ENCODE data around the gene UBE2F.

UBE2F gene

DNA sequence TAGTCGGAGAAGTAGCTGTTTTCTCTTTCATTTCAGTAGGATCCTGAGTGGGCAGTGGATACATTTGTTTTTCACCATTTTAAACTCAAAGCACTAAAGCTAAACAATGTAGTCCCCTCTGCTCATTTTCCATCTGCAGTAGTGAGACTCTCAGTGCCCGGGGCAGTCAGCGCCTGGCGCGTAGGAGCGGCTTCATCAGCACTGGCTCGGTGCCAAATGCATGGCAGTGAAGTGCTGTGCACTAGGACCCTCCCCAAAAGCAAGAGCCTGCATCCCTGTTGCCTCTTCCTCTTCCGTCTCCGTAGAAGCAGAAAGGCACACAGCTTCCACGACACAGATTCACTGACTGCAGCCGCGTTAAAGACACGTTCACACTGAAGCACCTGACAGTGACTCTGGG, 114.3 kb downstream of the UBE2F start:
- DNase-seq (ENCODE audit: low read depth): no peak

DNA sequence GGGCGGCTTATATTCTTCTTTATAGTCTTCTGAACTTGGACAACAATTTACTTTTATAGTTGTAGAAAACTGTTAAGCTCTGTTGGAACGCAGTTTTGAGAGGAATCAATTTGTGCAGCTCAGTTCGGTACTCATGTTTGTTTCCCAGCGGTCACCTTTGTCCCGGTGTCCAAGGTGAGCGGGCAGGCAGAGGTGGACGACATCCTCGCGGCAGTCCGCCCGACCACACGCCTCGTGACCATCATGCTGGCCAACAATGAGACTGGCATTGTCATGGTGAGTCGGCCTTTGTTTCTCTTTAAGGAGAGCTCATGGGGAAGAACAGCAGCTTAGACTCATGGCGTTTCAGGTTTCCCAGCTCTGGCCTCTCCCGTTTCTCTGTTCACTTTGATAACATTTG, 114.7 kb downstream of the UBE2F start:
- DNase-seq (ENCODE audit: low read depth): no peak

DNA sequence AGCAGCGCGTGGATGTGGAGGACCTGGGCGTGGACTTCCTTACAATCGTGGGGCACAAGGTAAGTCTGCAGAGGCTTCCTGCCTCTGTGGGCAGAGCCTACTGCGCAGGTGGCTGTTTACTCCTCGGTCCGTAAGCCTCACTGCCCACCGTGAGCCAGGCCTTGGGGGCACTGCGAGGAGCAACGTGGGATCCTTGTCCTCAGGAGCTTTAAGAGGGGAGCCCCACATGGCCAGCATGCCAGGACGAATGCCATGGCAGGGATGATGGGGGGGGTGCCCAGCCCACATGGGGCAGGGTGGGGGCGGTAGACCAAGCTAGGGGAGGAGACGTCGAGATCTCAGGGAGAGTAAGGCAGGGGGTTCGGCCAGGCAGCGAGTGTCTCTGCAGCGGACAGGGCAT, 115.3 kb downstream of the UBE2F start:
- DNase-seq (ENCODE audit: low read depth): no peak

DNA sequence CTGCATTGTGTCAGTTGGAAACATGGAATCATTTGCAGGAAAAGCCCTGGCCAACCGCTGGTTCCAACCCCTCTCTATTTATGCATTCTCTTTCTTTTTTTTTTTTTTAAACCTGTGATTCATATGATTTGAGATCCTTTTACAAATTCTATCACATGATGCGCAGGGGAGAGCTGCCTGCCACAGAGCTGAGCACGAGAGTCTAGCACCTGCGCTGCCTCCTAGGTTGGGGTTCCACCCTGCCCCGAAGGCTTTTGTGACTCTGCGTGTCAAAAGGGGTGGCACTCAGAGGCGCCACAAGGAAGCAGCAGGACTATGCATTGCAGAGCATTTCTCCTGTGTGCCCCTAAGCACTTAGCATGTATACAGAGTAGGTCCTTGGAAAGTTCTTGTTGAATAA, 116.0 kb downstream of the UBE2F start:
- DNase-seq (ENCODE audit: low read depth): no peak

DNA sequence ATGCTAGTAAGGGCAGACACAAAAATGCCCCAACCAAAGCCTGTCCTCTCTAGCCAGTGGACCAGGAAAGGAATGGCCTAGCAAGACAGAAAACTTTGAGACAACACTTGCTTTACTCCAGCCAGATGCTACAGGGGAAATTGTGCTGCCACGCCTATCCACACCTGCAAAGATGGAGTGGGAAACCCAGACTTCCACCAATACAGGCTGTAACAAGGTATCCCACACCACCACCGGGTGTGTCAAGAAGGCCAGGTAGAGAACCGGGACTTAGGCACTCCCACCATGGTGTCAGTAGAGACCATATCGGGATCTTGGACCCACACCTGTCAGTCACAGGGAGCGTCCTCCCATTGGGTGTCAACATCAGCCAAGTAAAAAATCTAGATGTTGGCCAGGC, 117.1 kb downstream of the UBE2F start:
- no peak for DNase-seq (ENCODE audit: low read depth)

DNA sequence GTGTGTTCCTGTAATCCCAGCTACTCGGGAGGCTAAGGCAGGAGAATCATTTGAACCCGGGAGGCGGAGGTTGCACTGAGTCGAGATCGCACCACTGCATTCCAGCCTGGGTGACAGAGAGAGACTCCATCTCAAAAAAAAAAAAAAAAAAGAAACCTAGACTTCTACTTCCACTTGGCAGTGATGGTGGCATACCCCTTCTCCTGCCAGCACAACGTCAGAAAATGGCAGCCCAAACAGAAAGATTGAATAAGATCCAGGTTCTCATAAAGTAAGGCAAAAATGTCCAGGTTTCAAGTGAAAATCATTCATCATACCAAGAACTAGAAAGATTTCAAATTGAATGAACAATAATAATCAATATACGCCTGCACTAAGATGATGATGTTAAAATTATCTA, 117.9 kb downstream of the UBE2F start:
- no peak for DNase-seq (ENCODE audit: low read depth)

DNA sequence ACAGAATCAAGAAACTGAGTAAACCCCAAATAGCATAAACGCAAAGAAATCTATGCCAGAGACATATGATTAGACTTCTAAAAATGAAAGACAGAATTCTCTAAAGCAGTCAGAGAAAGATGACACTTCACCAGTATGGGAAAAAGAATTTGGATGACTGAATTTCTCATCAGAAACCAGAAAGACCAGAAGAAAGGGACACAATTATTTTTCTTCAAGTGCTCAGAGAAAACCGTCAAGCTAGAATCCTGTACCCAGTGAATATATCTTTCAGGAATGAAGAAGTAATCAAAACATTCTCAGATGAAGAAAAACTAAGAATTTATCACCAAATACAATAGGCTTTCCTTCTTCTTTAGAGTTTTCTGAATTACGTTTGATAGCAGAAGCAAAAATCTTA, 119.1 kb downstream of the UBE2F start:
- DNase-seq (ENCODE audit: low read depth): no peak

DNA sequence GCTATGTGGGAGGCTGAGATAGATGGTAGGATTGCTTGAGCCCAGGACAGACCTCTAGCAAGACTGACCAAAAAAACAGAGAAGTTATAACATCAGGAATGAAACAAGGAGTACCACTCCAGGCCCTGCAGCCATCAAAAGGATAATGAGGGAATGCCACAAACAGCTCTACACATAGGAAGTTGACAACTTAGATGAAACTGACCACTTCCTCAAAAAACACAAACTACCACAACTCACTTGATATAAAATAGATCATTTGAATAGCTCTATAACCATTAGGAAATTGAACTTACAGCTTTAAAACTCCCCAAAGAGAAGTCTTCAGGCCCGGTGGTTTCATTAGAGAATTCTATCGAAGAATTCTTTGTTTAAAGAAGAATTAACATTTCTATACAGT, 120.4 kb downstream of the UBE2F start:
- DNase-seq (ENCODE audit: low read depth): no peak

DNA sequence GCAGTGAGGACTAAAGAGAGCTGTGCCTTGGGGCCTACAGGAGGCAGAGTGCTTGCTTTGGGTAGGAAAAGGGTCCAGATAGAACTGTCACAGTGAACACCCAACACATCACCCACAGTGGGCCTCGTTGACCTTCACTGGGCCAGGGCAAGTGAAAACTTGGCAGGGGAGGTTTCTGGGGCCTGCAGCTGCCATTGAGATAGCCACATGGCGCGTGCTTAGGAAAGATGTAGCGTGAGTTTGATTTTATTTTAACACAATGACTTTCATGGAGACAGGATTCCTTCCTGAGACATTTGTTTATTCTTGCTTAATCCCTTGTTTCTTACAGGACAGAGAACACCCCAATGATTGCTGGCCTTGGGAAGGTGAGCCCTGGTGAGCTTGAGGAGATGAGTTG, 124.1 kb downstream of the UBE2F start:
- DNase-seq (ENCODE audit: low read depth): no peak

DNA sequence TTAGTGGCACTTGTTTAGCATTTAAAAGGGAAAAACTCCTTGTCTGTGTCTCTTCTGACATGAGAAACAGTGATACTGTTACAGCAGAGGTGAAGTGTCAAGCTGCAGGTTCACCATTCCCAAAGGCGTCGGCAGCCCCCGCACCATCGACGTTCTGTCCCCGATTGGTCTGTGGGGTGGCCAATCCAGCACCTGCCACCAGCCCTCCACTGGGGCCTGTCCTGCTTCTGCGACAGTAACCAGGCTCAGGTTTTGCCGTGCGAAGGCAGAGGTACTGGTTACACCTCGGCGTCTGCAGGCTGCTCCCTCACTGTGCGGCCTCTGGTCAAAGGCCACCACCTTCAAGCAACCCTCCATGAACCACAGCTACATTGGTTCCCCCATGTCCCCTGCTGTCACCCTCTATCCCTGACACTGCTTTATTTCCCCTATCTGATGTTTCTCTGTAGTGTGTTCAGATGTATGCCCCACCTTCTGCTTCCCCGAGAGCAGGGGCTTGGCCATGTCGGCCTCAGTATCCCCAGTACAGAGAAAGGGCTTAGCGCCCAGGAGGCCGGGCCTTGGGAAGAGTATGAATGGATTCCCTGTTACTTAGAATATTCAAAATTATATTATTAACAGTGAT, 124.7 kb downstream of the UBE2F start:
- DNase-seq (ENCODE audit: low read depth): no peak
